Ishikawa (cell line): ENCODE data around the gene CDK6.

Source experiments
- CEBPB ChIP-seq: IDR thresholded peaks from 2 replicates; pipeline ENCODE4 v1.6.1; 2012
- CREB1 ChIP-seq: IDR thresholded peaks from 2 replicates; pipeline ENCODE4 v1.6.1; 2012; ENCODE audit warnings: low read depth
- EGR1 ChIP-seq: IDR thresholded peaks from 2 replicates; pipeline ENCODE4 v1.6.1; 2012
- EP300 ChIP-seq: IDR thresholded peaks from 2 replicates; pipeline ENCODE4 v1.6.1; 2012; ENCODE audit warnings: borderline replicate concordance
- FOXM1 ChIP-seq: IDR thresholded peaks from 2 replicates; pipeline ENCODE4 v1.6.1; 2012; ENCODE audit warnings: low read depth, borderline replicate concordance
- MAX ChIP-seq: IDR thresholded peaks from 2 replicates; pipeline ENCODE4 v1.6.1; 2012
- NFIC ChIP-seq: IDR thresholded peaks from 2 replicates; pipeline ENCODE4 v1.6.1; 2012
- RAD21 ChIP-seq: IDR thresholded peaks from 2 replicates; pipeline ENCODE4 v1.6.1; 2012; ENCODE audit warnings: low read depth
- REST ChIP-seq: IDR thresholded peaks from 2 replicates; pipeline ENCODE4 v1.6.1; 2012; ENCODE audit warnings: low read depth, mild to moderate bottlenecking
- TAF1 ChIP-seq: IDR thresholded peaks from 2 replicates; pipeline ENCODE4 v1.6.1; 2012; ENCODE audit warnings: low read depth, mild to moderate bottlenecking
- TCF12 ChIP-seq: IDR thresholded peaks from 2 replicates; pipeline ENCODE4 v1.6.1; 2012; ENCODE audit warnings: low read depth
- TEAD4 ChIP-seq: IDR thresholded peaks from 2 replicates; pipeline ENCODE4 v1.6.1; 2012
- USF1 ChIP-seq: IDR thresholded peaks from 2 replicates; pipeline ENCODE4 v1.6.1; 2012
- YY1 ChIP-seq: IDR thresholded peaks from 2 replicates; pipeline ENCODE4 v1.6.1; 2012; ENCODE audit warnings: low read depth
- ZBTB7A ChIP-seq: IDR thresholded peaks from 2 replicates; pipeline ENCODE4 v1.6.1; 2012; ENCODE audit warnings: low read depth

Gene CDK6

GRCh38 chr7:92758796-92759431, 77.5 kb downstream of the CDK6 start:
- no peak for TF ChIP-seq NFIC
- TF ChIP-seq YY1, result no peak
- TF ChIP-seq TAF1, result no peak
- TF ChIP-seq EGR1, result no peak
- no peak for TF ChIP-seq TCF12
- no peak for TF ChIP-seq ZBTB7A
- no peak for TF ChIP-seq RAD21
- TF ChIP-seq FOXM1, result no peak
- TF ChIP-seq CEBPB, result no peak
- no peak for TF ChIP-seq EP300
- TF ChIP-seq REST, result no peak
- TF ChIP-seq USF1, result no peak

- TF ChIP-seq CREB1 (no peak), REST (no peak), RAD21 (no peak), TEAD4 (no peak), MAX (no peak), YY1 (no peak), TAF1 (no peak), CEBPB (no peak), USF1 (no peak), TCF12 (no peak), ZBTB7A (no peak), EGR1 (no peak), FOXM1 (no peak), NFIC (no peak), EP300 (no peak)
These were observed 80.7 kb downstream of the CDK6 start for GRCh38 chr7:92755680-92756079.

DNA sequence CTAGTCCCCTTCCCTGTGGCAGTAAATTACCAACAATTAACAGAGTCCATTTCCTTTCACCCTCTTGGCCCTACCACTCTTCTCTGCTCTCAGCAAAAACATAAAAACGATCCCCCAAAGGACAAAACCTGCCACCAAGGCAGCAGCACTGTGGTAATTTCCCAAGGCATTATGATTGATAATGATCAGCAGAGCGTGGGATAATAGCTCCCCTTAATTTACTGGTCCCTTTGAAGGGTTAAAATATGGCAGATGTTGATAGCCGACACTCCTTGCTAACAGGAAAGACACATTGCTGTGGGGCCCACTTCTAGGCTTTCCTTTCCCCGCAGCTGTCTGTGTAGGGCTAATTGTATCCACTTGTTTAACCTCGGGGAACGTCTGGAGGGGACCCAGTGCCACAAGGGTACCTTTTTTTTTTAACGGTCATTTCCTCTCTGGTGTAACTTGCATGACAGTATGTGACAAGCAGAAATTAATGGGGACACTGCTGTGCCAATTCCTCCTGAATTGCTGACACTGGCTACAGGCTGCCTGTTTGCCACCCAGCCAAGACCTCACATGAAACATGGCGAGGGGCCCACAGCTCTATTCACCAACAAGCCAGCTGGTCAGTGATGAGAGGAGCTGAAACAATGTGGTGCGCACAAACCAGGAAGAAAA, 81.3 kb downstream of the CDK6 start:
- TF ChIP-seq EP300, result no peak

DNA sequence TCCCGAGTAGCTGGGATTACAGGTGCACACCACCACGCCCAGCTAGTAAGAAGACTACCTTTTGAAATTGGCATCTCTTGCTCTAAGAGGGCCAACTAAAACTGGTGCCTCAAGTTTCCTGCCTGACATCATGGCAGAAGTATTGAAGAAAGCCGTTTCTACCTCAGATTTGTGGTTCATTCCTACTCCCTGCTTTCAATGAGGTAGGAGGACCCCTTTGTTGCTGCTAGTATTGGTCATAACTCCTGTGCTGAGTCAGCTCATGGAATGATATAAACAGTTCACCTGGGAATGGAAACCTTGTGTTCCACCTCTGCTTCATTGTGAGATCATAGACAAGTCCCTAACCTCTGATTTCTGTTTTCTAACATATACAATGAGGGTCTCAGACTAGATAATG, 82.8 kb downstream of the CDK6 start:
- TF ChIP-seq TAF1 (no peak), TEAD4 (no peak), USF1 (no peak), CREB1 (no peak), NFIC (no peak)

DNA sequence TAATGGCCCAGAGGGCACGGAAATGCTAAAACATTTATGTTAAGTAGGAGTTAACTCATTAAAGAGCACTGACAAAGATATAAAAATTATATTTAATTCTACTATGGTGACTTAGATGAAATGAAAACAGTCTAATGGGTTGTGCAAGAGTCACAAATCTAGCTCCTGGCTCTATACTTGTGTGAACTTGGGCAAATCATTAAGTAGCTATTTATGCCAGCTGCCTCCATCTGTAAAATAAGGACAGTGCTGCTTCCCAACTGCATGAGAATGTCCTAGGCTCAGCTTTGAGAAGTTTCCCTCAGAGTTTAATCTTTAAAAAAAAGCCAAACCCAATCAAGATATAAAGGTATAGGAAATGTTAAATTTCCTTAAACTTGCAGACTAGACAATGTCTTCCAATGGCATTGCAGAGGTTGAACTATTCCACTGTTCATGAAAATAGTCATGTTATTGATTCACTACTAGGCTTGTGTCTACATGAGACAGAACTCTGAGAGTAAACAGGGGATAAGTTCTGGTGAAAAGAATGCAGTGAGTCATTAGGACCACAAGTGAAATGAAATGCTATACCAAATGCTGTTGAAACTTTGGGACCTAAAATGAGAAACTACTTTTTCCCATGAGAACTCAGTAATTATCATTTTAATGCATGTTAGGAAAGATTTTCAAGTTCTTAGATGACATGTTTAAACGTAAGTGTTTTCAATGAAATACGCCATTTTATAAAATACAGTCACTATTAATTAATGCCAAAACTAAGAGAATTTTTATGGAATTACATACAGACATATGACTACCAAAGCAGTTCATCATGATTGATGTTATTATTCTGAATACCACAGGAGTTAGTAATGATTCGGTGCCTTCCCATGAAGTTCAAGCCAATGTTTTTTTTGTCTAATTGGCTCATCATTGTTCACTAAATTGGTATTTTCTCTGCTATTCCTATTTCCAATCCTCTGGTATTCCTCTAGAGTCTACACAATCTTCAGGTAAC, 84.2 kb downstream of the CDK6 start:
- TF ChIP-seq USF1, result no peak
- TF ChIP-seq EGR1, result no peak
- TF ChIP-seq RAD21, result no peak
- TF ChIP-seq TCF12, result no peak
- no peak for TF ChIP-seq REST
- no peak for TF ChIP-seq MAX
- TF ChIP-seq TEAD4, result no peak
- no peak for TF ChIP-seq YY1
- no peak for TF ChIP-seq EP300
- no peak for TF ChIP-seq CEBPB
- no peak for TF ChIP-seq TAF1
- no peak for TF ChIP-seq ZBTB7A
- no peak for TF ChIP-seq CREB1
- TF ChIP-seq NFIC, result no peak
- no peak for TF ChIP-seq FOXM1
